ENCODE data around the gene FRY. TPM values are rescaled to one million over a fixed set of nuclear protein-coding genes. Genes with fewer than 3 reads are reported as not detected.
"Not testable (repeated sequence)": the region's sequence is repeated elsewhere in the genome, so short reads cannot be mapped to it uniquely, and the experiment has no call there.

The FRY gene
- total RNA-seq, 4 donors from 2014 or later, result 6.7 to 106 (median 14.1) TPM

- DNase-seq, result no peak
- H3K27ac ChIP-seq, result no peak overlapping the region
- peaks cover 0 to 9% (median 0%) of the 10 kb centered on the region in 4 donors for H3K4me1 ChIP-seq
- no peak overlapping the region for H3K4me3 ChIP-seq
- TF ChIP-seq POLR2A (IDR thresholded peaks at IDR 0.05) (no peak), CTCF (IDR thresholded peaks at IDR 0.05) (no peak)
- H3K9me3 ChIP-seq, result no peaks in the 10 kb centered on the region
- H3K27me3 ChIP-seq, result no peaks in the 10 kb centered on the region
- no peaks in the 10 kb centered on the region for H3K36me3 ChIP-seq
Observed at GRCh38 chr13:32047088-32047487, 15.5 kb downstream of the FRY start.

- H3K4me3 ChIP-seq, result no peak overlapping the region
- no peak for TF ChIP-seq CTCF (IDR thresholded peaks at IDR 0.05)
- TF ChIP-seq POLR2A (IDR thresholded peaks at IDR 0.05), result no peak
- H3K9me3 ChIP-seq, result no peaks in the 10 kb centered on the region
- H3K27ac ChIP-seq, result no peak overlapping the region
- DNase-seq, result no peak
- H3K27me3 ChIP-seq, result no peaks in the 10 kb centered on the region
- no peaks in the 10 kb centered on the region for H3K36me3 ChIP-seq
- peaks cover 0 to 9% (median 0%) of the 10 kb centered on the region in 4 donors for H3K4me1 ChIP-seq
Observed at GRCh38 chr13:32047793-32048192, 16.2 kb downstream of the FRY start.

GRCh38 chr13:32048816-32049215 lies 17.2 kb downstream of the FRY start:
- no peaks in the 10 kb centered on the region for H3K36me3 ChIP-seq
- no peaks in the 10 kb centered on the region for H3K9me3 ChIP-seq
- TF ChIP-seq POLR2A (IDR thresholded peaks at IDR 0.05) (no peak), CTCF (IDR thresholded peaks at IDR 0.05) (no peak)
- DNase-seq, result no peak
- H3K4me3 ChIP-seq, result no peak overlapping the region
- H3K27me3 ChIP-seq, result no peaks in the 10 kb centered on the region
- H3K4me1 ChIP-seq, result peaks cover 0 to 9% (median 0%) of the 10 kb centered on the region in 4 donors
- no peak overlapping the region for H3K27ac ChIP-seq

- H3K27ac ChIP-seq, result no peak overlapping the region
- TF ChIP-seq CTCF (IDR thresholded peaks at IDR 0.05) (no peak), POLR2A (IDR thresholded peaks at IDR 0.05) (no peak)
- no peak for DNase-seq
- H3K4me1 ChIP-seq, result peaks cover 0 to 2% (median 0%) of the 10 kb centered on the region in 4 donors
- H3K4me3 ChIP-seq, result no peak overlapping the region
- no peaks in the 10 kb centered on the region for H3K27me3 ChIP-seq
- H3K9me3 ChIP-seq, result no peaks in the 10 kb centered on the region
- no peaks in the 10 kb centered on the region for H3K36me3 ChIP-seq
Observed at GRCh38 chr13:32051156-32051555, 19.6 kb downstream of the FRY start.

GRCh38 chr13:32056316-32056715 lies 24.7 kb downstream of the FRY start:
- H3K4me3 ChIP-seq, result no peak overlapping the region
- H3K9me3 ChIP-seq, result no peaks in the 10 kb centered on the region
- TF ChIP-seq POLR2A (IDR thresholded peaks at IDR 0.05) (no peak), CTCF (IDR thresholded peaks at IDR 0.05) (no peak)
- no peak for DNase-seq
- H3K27ac ChIP-seq, result no peak overlapping the region
- H3K4me1 ChIP-seq, result no peaks in the 10 kb centered on the region
- H3K27me3 ChIP-seq, result no peaks in the 10 kb centered on the region
- H3K36me3 ChIP-seq, result no peaks in the 10 kb centered on the region

- H3K9me3 ChIP-seq, H3K4me3 ChIP-seq, DNase-seq, H3K4me1 ChIP-seq, H3K36me3 ChIP-seq, H3K27me3 ChIP-seq, H3K27ac ChIP-seq: not testable (repeated sequence)
Observed at GRCh38 chr13:32057325-32057724, 25.8 kb downstream of the FRY start.

Data from Peyer's patch (tissue), 4 donors.